ENCODE data around the gene APH1A.

Gene APH1A

GRCh38 chr1:150281758-150282557, 13.1 kb upstream of the APH1A start, which contains the start of gene CIART:
TSS of gene CIART (plus strand) at chr1:150282554. CDS start at chr1:150283268, 714 bp downstream.
- H3K9me3 ChIP-seq (ENCODE audit: control insufficient read depth, insufficient read depth, low read length) = no peaks in the 10 kb centered on the region
- no peaks in the 10 kb centered on the region; the same call in 1 of the 2 replicates for H3K4me1 ChIP-seq (ENCODE audit: insufficient read depth, low read length)
- H3K36me3 ChIP-seq (ENCODE audit: insufficient read depth, low read length) = peaks cover 5% of the 10 kb centered on the region; the same call in 1 of the 2 replicates
- peak within 1 kb of the TSS; percentile 74 for H3K9ac ChIP-seq (ENCODE audit: low read depth, low read length)

GRCh38 chr1:150281221-150281757, 12.5 kb upstream of the APH1A start:
- Histone ChIP-seq H3K36me3 (ENCODE audit: insufficient read depth, low read length) (peaks cover 1% of the 10 kb centered on the region; the same call in 1 of the 2 replicates), H3K9me3 (ENCODE audit: control insufficient read depth, insufficient read depth, low read length) (no peaks in the 10 kb centered on the region), H3K4me1 (ENCODE audit: insufficient read depth, low read length) (no peaks in the 10 kb centered on the region; the same call in 1 of the 2 replicates), H3K9ac (ENCODE audit: low read depth, low read length) (peak overlapping the region; percentile 50)

- H3K36me3 ChIP-seq (ENCODE audit: insufficient read depth, low read length) = no peaks in the 10 kb centered on the region
- no peaks in the 10 kb centered on the region; the same call in 1 of the 2 replicates for H3K4me1 ChIP-seq (ENCODE audit: insufficient read depth, low read length)
- H3K9me3 ChIP-seq (ENCODE audit: control insufficient read depth, insufficient read depth, low read length) = no peaks in the 10 kb centered on the region
- H3K9ac ChIP-seq (ENCODE audit: low read depth, low read length) = no peak overlapping the region
Measured at GRCh38 chr1:150280138-150280707, 11.4 kb upstream of the APH1A start.

GRCh38 chr1:150273311-150273710, 4.5 kb upstream of the APH1A start:
- Histone ChIP-seq H3K4me1 (ENCODE audit: insufficient read depth, low read length) (peaks cover 14% of the 10 kb centered on the region), H3K9ac (ENCODE audit: low read depth, low read length) (no peak overlapping the region), H3K36me3 (ENCODE audit: insufficient read depth, low read length) (no peaks in the 10 kb centered on the region), H3K9me3 (ENCODE audit: control insufficient read depth, insufficient read depth, low read length) (no peaks in the 10 kb centered on the region)

- H3K9ac ChIP-seq (ENCODE audit: low read depth, low read length) = no peak overlapping the region
- peaks cover 14% of the 10 kb centered on the region for H3K4me1 ChIP-seq (ENCODE audit: insufficient read depth, low read length)
Measured at GRCh38 chr1:150271291-150271959, 2.6 kb upstream of the APH1A start.

GRCh38 chr1:150269451-150269850, 635 bp upstream of the APH1A start:
- peaks cover 14% of the 10 kb centered on the region for H3K4me1 ChIP-seq (ENCODE audit: insufficient read depth, low read length)
- H3K36me3 ChIP-seq (ENCODE audit: insufficient read depth, low read length) = peaks cover 18% of the 10 kb centered on the region; the same call in 1 of the 2 replicates
- peak overlapping the region; percentile 94 for H3K9ac ChIP-seq (ENCODE audit: low read depth, low read length)
- no peaks in the 10 kb centered on the region for H3K9me3 ChIP-seq (ENCODE audit: control insufficient read depth, insufficient read depth, low read length)

More at GRCh38 chr1:150271291-150271959, 2.6 kb upstream of the APH1A start:
- peaks cover 10% of the 10 kb centered on the region; the same call in 1 of the 2 replicates for H3K36me3 ChIP-seq (ENCODE audit: insufficient read depth, low read length)
- no peaks in the 10 kb centered on the region for H3K9me3 ChIP-seq (ENCODE audit: control insufficient read depth, insufficient read depth, low read length)

GRCh38 chr1:150268340-150268704, 494 bp downstream of the APH1A start:
- Histone ChIP-seq H3K36me3 (ENCODE audit: insufficient read depth, low read length) (peaks cover 22% of the 10 kb centered on the region; the same call in 1 of the 2 replicates), H3K4me1 (ENCODE audit: insufficient read depth, low read length) (peaks cover 12% of the 10 kb centered on the region), H3K9me3 (ENCODE audit: control insufficient read depth, insufficient read depth, low read length) (no peaks in the 10 kb centered on the region), H3K9ac (ENCODE audit: low read depth, low read length) (peak overlapping the region; percentile 94)

GRCh38 chr1:150267896-150268295, 920 bp downstream of the APH1A start:
- Histone ChIP-seq H3K36me3 (ENCODE audit: insufficient read depth, low read length) (peaks cover 22% of the 10 kb centered on the region; the same call in 1 of the 2 replicates), H3K9me3 (ENCODE audit: control insufficient read depth, insufficient read depth, low read length) (no peaks in the 10 kb centered on the region), H3K9ac (ENCODE audit: low read depth, low read length) (peak overlapping the region; percentile 94), H3K4me1 (ENCODE audit: insufficient read depth, low read length) (peaks cover 8% of the 10 kb centered on the region)

GRCh38 chr1:150263549-150263948, 5.3 kb downstream of the APH1A start:
- H3K4me1 ChIP-seq (ENCODE audit: insufficient read depth, low read length) = peaks cover 3% of the 10 kb centered on the region; the same call in 1 of the 2 replicates
- H3K36me3 ChIP-seq (ENCODE audit: insufficient read depth, low read length) = peaks cover 22% of the 10 kb centered on the region; the same call in 1 of the 2 replicates
- H3K9ac ChIP-seq (ENCODE audit: low read depth, low read length) = no peak overlapping the region
- no peaks in the 10 kb centered on the region for H3K9me3 ChIP-seq (ENCODE audit: control insufficient read depth, insufficient read depth, low read length)

- H3K9me3 ChIP-seq (ENCODE audit: control insufficient read depth, insufficient read depth, low read length) = no peaks in the 10 kb centered on the region
- no peak overlapping the region for H3K9ac ChIP-seq (ENCODE audit: low read depth, low read length)
- peaks cover 22% of the 10 kb centered on the region; the same call in 1 of the 2 replicates for H3K36me3 ChIP-seq (ENCODE audit: insufficient read depth, low read length)
- peaks cover 3% of the 10 kb centered on the region; the same call in 1 of the 2 replicates for H3K4me1 ChIP-seq (ENCODE audit: insufficient read depth, low read length)
Measured at GRCh38 chr1:150262388-150263320, 6.2 kb downstream of the APH1A start.

- Histone ChIP-seq H3K4me1 (ENCODE audit: insufficient read depth, low read length) (peaks cover 3% of the 10 kb centered on the region; the same call in 1 of the 2 replicates), H3K9me3 (ENCODE audit: control insufficient read depth, insufficient read depth, low read length) (no peaks in the 10 kb centered on the region), H3K9ac (ENCODE audit: low read depth, low read length) (no peak overlapping the region), H3K36me3 (ENCODE audit: insufficient read depth, low read length) (peaks cover 12% of the 10 kb centered on the region; the same call in 1 of the 2 replicates)
Measured at GRCh38 chr1:150261367-150261766, 7.4 kb downstream of the APH1A start.

- Histone ChIP-seq H3K36me3 (ENCODE audit: insufficient read depth, low read length) (peaks cover 6% of the 10 kb centered on the region; the same call in 1 of the 2 replicates), H3K9me3 (ENCODE audit: control insufficient read depth, insufficient read depth, low read length) (no peaks in the 10 kb centered on the region), H3K9ac (ENCODE audit: low read depth, low read length) (peak overlapping the region; percentile 69), H3K4me1 (ENCODE audit: insufficient read depth, low read length) (peaks cover 3% of the 10 kb centered on the region; the same call in 1 of the 2 replicates)
Measured at GRCh38 chr1:150259758-150260669, 8.8 kb downstream of the APH1A start.

Measured in ES-I3 (cell line).